NCI-H524 treated with DMSO at 0.1 percent for 48 hours (cell line): ENCODE data around the gene NDUFB1.

Experiments used
- DNase-seq: peaks from one replicate; lab custom pipeline; 2025; lab: John Stamatoyannopoulos, UW

Gene NDUFB1

GRCh38 chr14:92093320-92093719 is 28.2 kb downstream of the NDUFB1 start:
- no peak for DNase-seq

GRCh38 chr14:92088494-92088893 is 33.0 kb downstream of the NDUFB1 start:
- DNase-seq: no peak

GRCh38 chr14:92074555-92074954 is 47.0 kb downstream of the NDUFB1 start:
- DNase-seq: no peak
